K562 (cell line): ENCODE data around the gene CHMP2A. TPM values are rescaled to one million over a fixed set of nuclear protein-coding genes. Genes with fewer than 3 reads are reported as not detected.

ENCODE experiments used
- CREB1 ChIP-seq, 2 experiments: sonication (generic) in 1 of 2; formaldehyde crosslinking in 1 of 2; IDR thresholded peaks; 2 replicates each; pipeline versions ENCODE4 v1.6.1 to v1.8.0; 2012 to 2022; ENCODE audit warnings: inconsistent platforms in 1 of 2, mild to moderate bottlenecking in 1 of 2, missing genetic modification reagents in 1 of 2, moderate library complexity in 1 of 2
- ETV6 ChIP-seq, 3 experiments: fragments of 150-350 bp in 1 of 3; sonication (generic) in 1 of 3; formaldehyde crosslinking in 1 of 3; IDR thresholded peaks; 2 replicates each; pipeline versions ENCODE4 v1.6.1 to v1.8.0; 2014 to 2022; ENCODE audit warnings: borderline replicate concordance in 2 of 3, low read depth in 2 of 3, antibody characterized with exemption in 1 of 3, low read length in 1 of 3, mild to moderate bottlenecking in 1 of 3, missing genetic modification reagents in 1 of 3
- GATA2 ChIP-seq: sonication (generic); formaldehyde crosslinking; IDR thresholded peaks from 2 replicates; pipeline ENCODE4 v1.4.0; 2020; ENCODE audit warnings: mild to moderate bottlenecking, missing genetic modification reagents
- MAFK ChIP-seq: IDR thresholded peaks from 2 replicates; pipeline ENCODE4 v1.6.1; 2011; ENCODE audit warnings: low read length, improper control_type of control experiment
- MTA2 ChIP-seq: fragments of 450-650 bp; IDR thresholded peaks from 2 replicates; pipeline ENCODE4 v1.6.1; 2016; ENCODE audit warnings: low read depth
- NBN ChIP-seq: fragments of 450-650 bp; IDR thresholded peaks from 2 replicates; pipeline ENCODE4 v1.6.1; 2016; ENCODE audit warnings: low read depth, mild to moderate bottlenecking
- PML ChIP-seq: IDR thresholded peaks from 2 replicates; pipeline ENCODE4 v1.6.1; 2012; ENCODE audit warnings: low read length, inconsistent platforms
- RBM25 ChIP-seq: fragments of 200-400 bp; formaldehyde crosslinking; IDR thresholded peaks from 2 replicates; pipeline ENCODE4 v1.6.1; 2018; ENCODE audit warnings: low read length, low read depth, moderate library complexity; ENCODE audit not compliant: severe bottlenecking
- SMAD4 ChIP-seq: fragments of 250-450 bp; sonication (Bioruptor Pico); conservative IDR thresholded peaks from 2 replicates; pipeline ENCODE4 v1.8.0; 2021; ENCODE audit warnings: inconsistent platforms, mild to moderate bottlenecking, moderate library complexity
- SRF ChIP-seq, 2 experiments: fragments of 250-450, 450-650 bp in 1 of 2; sonication (Bioruptor Pico) in 1 of 2; sonication (generic) in 1 of 2; formaldehyde crosslinking; IDR thresholded peaks; 2 replicates each; pipeline versions ENCODE4 v1.5.0 to v1.5.1; 2020 to 2022; ENCODE audit warnings: mild to moderate bottlenecking in 1 of 2, missing genetic modification reagents in 1 of 2
- ZNF589 ChIP-seq: fragments of 200-800 bp; sonication (Bioruptor generic); IDR thresholded peaks from 2 replicates; pipeline ENCODE4 v1.6.1; 2016; ENCODE audit warnings: low read depth, missing genetic modification characterization, missing compliant biosample characterization
- polyA plus RNA-seq, 8 experiments: library from polyadenylated mRNA; depleted of rRNA in 4 of 8; stranded (reverse) in 5 of 8; unstranded in 3 of 8; fragments of >200 nt; fragmentation: Nextera tagmentation in 2 of 8; fragmentation: Illumina TruSeq in 1 of 8; extraction: Ambion mirVana in 2 of 8; extraction: Trizol in 1 of 8; gene quantifications; 2 replicates each; pipeline versions ENCODE4 v1.2.1 to v1.2.3, GENCODE V29; 2011 to 2014; ENCODE audit warnings: inconsistent platforms in 1 of 8, missing spikeins in 1 of 8
- total RNA-seq, 7 experiments: library from RNA; depleted of rRNA in 6 of 7; stranded (reverse); fragments of >200 nt in 6 of 7; fragmentation: Illumina TruSeq in 2 of 7; extraction: Trizol in 2 of 7; gene quantifications; 2 replicates each; pipeline versions ENCODE4 v1.2.1 to v1.2.3, GENCODE V29; 2011 to 2021; ENCODE audit warnings: low replicate concordance in 1 of 7
- TF ChIP-seq, protein P1 (sequence below): fragments of 450-650 bp; IDR thresholded peaks from 2 replicates; pipeline ENCODE4 v1.6.1; 2016; ENCODE audit warnings: low read depth, mild to moderate bottlenecking, moderate library complexity
- TF ChIP-seq, protein P2 (sequence below): sonication (generic); IDR thresholded peaks from 2 replicates; pipeline ENCODE4 v1.6.1; 2016
- TF ChIP-seq, protein P3 (sequence below), 2 experiments: fragments of 250-450 bp in 1 of 2; fragments of 450-650 bp in 1 of 2; sonication (Bioruptor Pico) in 1 of 2; IDR thresholded peaks; 2 replicates each; pipeline versions ENCODE4 v1.6.1 to v1.8.0; 2016 to 2021; ENCODE audit warnings: mild to moderate bottlenecking in 2 of 2, moderate library complexity in 2 of 2, missing compliant biosample characterization in 1 of 2, missing genetic modification characterization in 1 of 2
- TF ChIP-seq, protein P4 (sequence below), 2 experiments: fragments of 450-650 bp; conservative IDR thresholded peaks; 2 replicates each; pipeline ENCODE4 v1.6.1; 2017; ENCODE audit warnings: mild to moderate bottlenecking in 2 of 2, moderate library complexity in 2 of 2
- TF ChIP-seq, protein P5 (sequence below): fragments of 250-450 bp; sonication (Bioruptor Pico); IDR thresholded peaks from 2 replicates; pipeline ENCODE4 v1.4.0; 2020; ENCODE audit warnings: mild to moderate bottlenecking, moderate library complexity

The CHMP2A gene
- total and polyA plus RNA-seq, 9 of the 15 experiments (the other 6 are each of a cell fraction or from before 2014, with no cell fraction given), result 57.6 to 159 (median 87.2) TPM

DNA sequence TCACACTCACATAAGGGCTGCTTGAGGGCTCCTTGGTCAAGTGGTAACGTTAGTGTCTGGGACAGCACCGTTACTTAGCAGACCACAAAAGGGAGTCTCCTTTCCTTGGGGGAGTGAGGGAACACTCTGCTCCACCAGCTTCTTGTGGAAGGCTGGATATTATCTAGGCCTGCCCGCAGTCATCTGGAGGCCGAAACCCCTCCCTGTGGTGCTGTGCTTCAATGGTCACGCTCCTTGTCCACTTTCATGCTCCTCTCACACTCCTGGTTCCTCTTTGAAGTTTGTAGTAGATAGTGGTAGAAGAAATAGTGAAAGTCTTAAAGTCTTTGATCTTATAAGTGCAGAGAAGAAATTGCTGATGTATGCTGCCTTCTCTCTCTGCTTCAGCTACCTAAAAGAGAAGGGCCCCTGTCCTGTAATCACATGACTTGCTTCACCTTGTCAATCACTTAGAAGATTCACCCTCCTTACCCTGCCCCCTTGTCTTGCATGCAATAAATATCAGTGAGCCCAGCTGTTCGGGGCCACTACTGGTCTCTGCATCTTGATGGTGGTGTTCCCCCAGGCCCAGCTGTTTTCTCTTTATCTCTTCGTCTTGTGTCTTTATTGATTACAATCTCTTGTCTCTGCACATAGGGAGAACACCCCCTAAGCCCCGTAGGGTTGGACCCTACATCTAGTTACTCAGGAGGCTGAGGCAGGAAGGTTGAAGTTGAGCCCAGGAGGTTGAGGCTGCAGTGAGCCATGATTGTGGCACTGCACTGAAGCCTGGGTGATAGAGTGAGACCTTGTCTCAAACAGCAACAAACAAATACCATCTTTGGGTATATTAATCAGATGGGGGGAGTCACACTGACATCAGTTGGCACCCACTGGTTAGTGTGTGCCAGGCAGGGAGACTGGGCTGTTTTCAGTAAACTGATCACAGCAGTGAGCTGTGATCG, 29.9 kb upstream of the CHMP2A start (continued):
- TF ChIP-seq, protein P1, sequence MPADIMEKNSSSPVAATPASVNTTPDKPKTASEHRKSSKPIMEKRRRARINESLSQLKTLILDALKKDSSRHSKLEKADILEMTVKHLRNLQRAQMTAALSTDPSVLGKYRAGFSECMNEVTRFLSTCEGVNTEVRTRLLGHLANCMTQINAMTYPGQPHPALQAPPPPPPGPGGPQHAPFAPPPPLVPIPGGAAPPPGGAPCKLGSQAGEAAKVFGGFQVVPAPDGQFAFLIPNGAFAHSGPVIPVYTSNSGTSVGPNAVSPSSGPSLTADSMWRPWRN, result peak; percentile 34; the same call in 1 of the 2 replicates
- TF ChIP-seq CREB1 (IDR thresholded peaks at IDR 0.05) (no peak), CREB1 (CRISPR knock-in tag; IDR thresholded peaks at IDR 0.05) (no peak), MAFK (no peak; the same call in 1 of the 2 replicates), NBN (0 out of 2 replicates have a peak, but pooled peaks have one; percentile 59), SRF (CRISPR knock-in tag; IDR thresholded peaks at IDR 0.05) (peak in 1 of 2 experiments; percentile 70; a peak in 1 of 4 replicates), PML (peak; percentile 82), MTA2 (peak; percentile 38), RBM25 (no peak), GATA2 (peak; percentile 61; the same call in 1 of the 2 replicates), ZNF589 (CRISPR knock-in tag) (peak; percentile 69), ETV6 (IDR thresholded peaks at IDR 0.05; ENCODE audit: borderline replicate concordance in 1 of 2, low read depth in 2 of 2, low read length in 1 of 2) (peak in 1 of 2 experiments; percentile 64; a peak in 2 of 4 replicates), ETV6 (CRISPR knock-in tag; IDR thresholded peaks at IDR 0.05; ENCODE audit: borderline replicate concordance) (no peak), SMAD4 (peak; percentile 93)
- TF ChIP-seq, protein P2, sequence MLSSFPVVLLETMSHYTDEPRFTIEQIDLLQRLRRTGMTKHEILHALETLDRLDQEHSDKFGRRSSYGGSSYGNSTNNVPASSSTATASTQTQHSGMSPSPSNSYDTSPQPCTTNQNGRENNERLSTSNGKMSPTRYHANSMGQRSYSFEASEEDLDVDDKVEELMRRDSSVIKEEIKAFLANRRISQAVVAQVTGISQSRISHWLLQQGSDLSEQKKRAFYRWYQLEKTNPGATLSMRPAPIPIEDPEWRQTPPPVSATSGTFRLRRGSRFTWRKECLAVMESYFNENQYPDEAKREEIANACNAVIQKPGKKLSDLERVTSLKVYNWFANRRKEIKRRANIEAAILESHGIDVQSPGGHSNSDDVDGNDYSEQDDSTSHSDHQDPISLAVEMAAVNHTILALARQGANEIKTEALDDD, result peak; percentile 97
- TF ChIP-seq, protein P3, sequence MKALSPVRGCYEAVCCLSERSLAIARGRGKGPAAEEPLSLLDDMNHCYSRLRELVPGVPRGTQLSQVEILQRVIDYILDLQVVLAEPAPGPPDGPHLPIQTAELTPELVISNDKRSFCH (CRISPR knock-in tag; IDR thresholded peaks at IDR 0.05), result no peak
- TF ChIP-seq, protein P3 (tag; IDR thresholded peaks at IDR 0.05), result no peak
- TF ChIP-seq, protein P4, sequence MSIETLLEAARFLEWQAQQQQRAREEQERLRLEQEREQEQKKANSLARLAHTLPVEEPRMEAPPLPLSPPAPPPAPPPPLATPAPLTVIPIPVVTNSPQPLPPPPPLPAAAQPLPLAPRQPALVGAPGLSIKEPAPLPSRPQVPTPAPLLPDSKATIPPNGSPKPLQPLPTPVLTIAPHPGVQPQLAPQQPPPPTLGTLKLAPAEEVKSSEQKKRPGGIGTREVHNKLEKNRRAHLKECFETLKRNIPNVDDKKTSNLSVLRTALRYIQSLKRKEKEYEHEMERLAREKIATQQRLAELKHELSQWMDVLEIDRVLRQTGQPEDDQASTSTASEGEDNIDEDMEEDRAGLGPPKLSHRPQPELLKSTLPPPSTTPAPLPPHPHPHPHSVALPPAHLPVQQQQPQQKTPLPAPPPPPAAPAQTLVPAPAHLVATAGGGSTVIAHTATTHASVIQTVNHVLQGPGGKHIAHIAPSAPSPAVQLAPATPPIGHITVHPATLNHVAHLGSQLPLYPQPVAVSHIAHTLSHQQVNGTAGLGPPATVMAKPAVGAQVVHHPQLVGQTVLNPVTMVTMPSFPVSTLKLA (conservative IDR thresholded peaks at IDR 0.05), result peak; percentile 24 to 48; a peak in 2 of 4 replicates
- TF ChIP-seq, protein P5, sequence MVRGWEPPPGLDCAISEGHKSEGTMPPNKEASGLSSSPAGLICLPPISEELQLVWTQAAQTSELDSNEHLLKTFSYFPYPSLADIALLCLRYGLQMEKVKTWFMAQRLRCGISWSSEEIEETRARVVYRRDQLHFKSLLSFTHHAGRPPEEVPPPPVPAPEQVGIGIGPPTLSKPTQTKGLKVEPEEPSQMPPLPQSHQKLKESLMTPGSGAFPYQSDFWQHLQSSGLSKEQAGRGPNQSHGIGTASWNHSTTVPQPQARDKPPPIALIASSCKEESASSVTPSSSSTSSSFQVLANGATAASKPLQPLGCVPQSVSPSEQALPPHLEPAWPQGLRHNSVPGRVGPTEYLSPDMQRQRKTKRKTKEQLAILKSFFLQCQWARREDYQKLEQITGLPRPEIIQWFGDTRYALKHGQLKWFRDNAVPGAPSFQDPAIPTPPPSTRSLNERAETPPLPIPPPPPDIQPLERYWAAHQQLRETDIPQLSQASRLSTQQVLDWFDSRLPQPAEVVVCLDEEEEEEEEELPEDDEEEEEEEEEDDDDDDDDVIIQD (CRISPR knock-in tag), result 0 out of 2 replicates have a peak, but pooled peaks have one; percentile 16
